ENCODE data around the gene CGB8. TPM values are rescaled to one million over a fixed set of nuclear protein-coding genes. Genes with fewer than 3 reads are reported as not detected.

The CGB8 gene
- total RNA-seq, 1 donor, result not detected

- no peak overlapping the region for H3K4me3 ChIP-seq (ENCODE audit: low read depth, low read length)
- peak; percentile 24 for TF ChIP-seq CTCF (IDR thresholded peaks at IDR 0.05; ENCODE audit: insufficient read depth, low read depth, low read length)
- no peak for DNase-seq (ENCODE audit: low read depth)
These were observed 24.8 kb upstream of the CGB8 start for GRCh38 chr19:49073514-49074378.

- TF ChIP-seq CTCF (IDR thresholded peaks at IDR 0.05; ENCODE audit: insufficient read depth, low read depth, low read length), result no peak
- no peak overlapping the region for H3K4me3 ChIP-seq (ENCODE audit: low read depth, low read length)
- no peak for DNase-seq (ENCODE audit: low read depth)
These were observed 23.1 kb upstream of the CGB8 start for GRCh38 chr19:49071860-49072547.

GRCh38 chr19:49070416-49070815 is 21.5 kb upstream of the CGB8 start:
- no peak for TF ChIP-seq CTCF (IDR thresholded peaks at IDR 0.05; ENCODE audit: insufficient read depth, low read depth, low read length)
- DNase-seq (ENCODE audit: low read depth), result no peak

GRCh38 chr19:49069026-49069425 is 20.1 kb upstream of the CGB8 start:
- no peak overlapping the region for H3K4me3 ChIP-seq (ENCODE audit: low read depth, low read length)
- no peak for DNase-seq (ENCODE audit: low read depth)
- TF ChIP-seq CTCF (IDR thresholded peaks at IDR 0.05; ENCODE audit: insufficient read depth, low read depth, low read length), result no peak

More at GRCh38 chr19:49070416-49070815, 21.5 kb upstream of the CGB8 start:
- no peak overlapping the region for H3K4me3 ChIP-seq (ENCODE audit: low read depth, low read length)

- no peak for TF ChIP-seq CTCF (IDR thresholded peaks at IDR 0.05; ENCODE audit: insufficient read depth, low read depth, low read length)
- no peak for DNase-seq (ENCODE audit: low read depth)
- no peak overlapping the region for H3K4me3 ChIP-seq (ENCODE audit: low read depth, low read length)
These were observed 18.6 kb upstream of the CGB8 start for GRCh38 chr19:49067554-49067953.

- no peak for DNase-seq (ENCODE audit: low read depth)
- no peak overlapping the region for H3K4me3 ChIP-seq (ENCODE audit: low read depth, low read length)
- no peak for TF ChIP-seq CTCF (IDR thresholded peaks at IDR 0.05; ENCODE audit: insufficient read depth, low read depth, low read length)
These were observed 17.1 kb upstream of the CGB8 start for GRCh38 chr19:49065905-49066512.
